ENCODE results near the gene ARHGAP23. TPM values are rescaled to one million over a fixed set of nuclear protein-coding genes. Genes with fewer than 3 reads are reported as not detected.

The ARHGAP23 gene
- total and polyA plus RNA-seq, 10 of the 15 experiments (the other 5 are each of a cell fraction or from before 2014, with no cell fraction given) = 0.23 to 5.8 (median 2.1) TPM

- Histone ChIP-seq H3K79me2 (ENCODE audit: control insufficient read depth, insufficient read depth, low read length) (no peaks in the 10 kb centered on the region), H2AFZ (ENCODE audit: control insufficient read depth, low read depth, low read length) (no peak overlapping the region), H3K36me3 (ENCODE audit: control insufficient read depth in 2 of 2, insufficient read depth in 2 of 2, low read length in 1 of 2) (peaks cover 0 to 4% of the 10 kb centered on the region in 2 experiments; a peak in 3 of 4 replicates), H3K4me1 (ENCODE audit: control insufficient read depth, insufficient read depth, low read length) (no peaks in the 10 kb centered on the region), H3K9ac (ENCODE audit: control insufficient read depth, insufficient read depth, low read length) (no peak overlapping the region), H4K20me1 (ENCODE audit: control insufficient read depth, insufficient read depth) (no peaks in the 10 kb centered on the region), H3K4me2 (ENCODE audit: control insufficient read depth, insufficient read depth) (no peak overlapping the region), H3K27me3 (replicated peaks in 1 of 2; ENCODE audit: control insufficient read depth in 2 of 2, insufficient read depth in 2 of 2, low read length in 1 of 2) (no peaks in the 10 kb centered on the region), H3K9me3 (replicated peaks; ENCODE audit: control insufficient read depth, insufficient read depth, low read length) (no peaks in the 10 kb centered on the region), H3K4me3 (no peak overlapping the region), H3K27ac (ENCODE audit: control insufficient read depth, insufficient read depth) (no peak overlapping the region)
- FAIRE-seq (no peak), DNase-seq (ENCODE audit: low read depth, low spot score) (no peak), ATAC-seq (no peak)
- ChIA-PET SMC1A (ENCODE audit: uncharacterized antibody, unreplicated experiment) (no interaction called here), POLR2A (no interaction called here), CTCF (interaction anchor here (1.3 kb wide), 1 partner anchor 55 kb away, joined by 3 read pairs; the partner anchor contains the start of gene SOCS7), RAD21 (ENCODE audit: unreplicated experiment) (no interaction called here)
- no TSS peak for BruUV-seq (replicated peaks)
- 79% methylated on average over 4 of the region's 4 CpGs for WGBS (ENCODE audit: insufficient coverage, insufficient replicate concordance, low lambda C conversion rate, missing lambda C conversion rate)
- intact Hi-C loops (cut with micrococcal nuclease; ENCODE audit: unreplicated experiment) (no loop called here), in situ Hi-C loops (cut with MboI) (no loop called here)
- TF ChIP-seq TBL1XR1 (IDR thresholded peaks at IDR 0.05; ENCODE audit: low read depth, low read length) (no peak), FOXM1 (IDR thresholded peaks at IDR 0.05; ENCODE audit: low read depth, low read length) (no peak), LARP7 (IDR thresholded peaks at IDR 0.05) (no peak), YBX1 (IDR thresholded peaks at IDR 0.05) (no peak), ZNF274 (IDR thresholded peaks at IDR 0.05; ENCODE audit: insufficient read depth, insufficient read length) (no peak), DPF2 (IDR thresholded peaks at IDR 0.05) (no peak), MTA3 (IDR thresholded peaks at IDR 0.05; ENCODE audit: borderline replicate concordance, low read length) (no peak), TCF12 (IDR thresholded peaks at IDR 0.05; ENCODE audit: low read depth, low read length) (no peak), ATF2 (IDR thresholded peaks at IDR 0.05; ENCODE audit: low read length) (no peak), POLR2AphosphoS2 (IDR thresholded peaks at IDR 0.05; ENCODE audit: low read depth, low read length) (no peak)
Observed at GRCh38 chr17:38405654-38406053, 22.6 kb upstream of the ARHGAP23 start.
